Lower lobe of right lung (tissue), 2 donors: Measurements from ENCODE around the gene MMP12. TPM values are rescaled to one million over a fixed set of nuclear protein-coding genes. Genes with fewer than 3 reads are reported as not detected.

ENCODE experiments used
- ATAC-seq, 2 donors: fragments of 200-7000 bp; cut with Tn5 transposase; one replicate each; pipeline ENCODE4 v1.9.1; 2020 to 2022; ENCODE audit warnings: mild to moderate bottlenecking in 2 of 2, moderate library complexity in 2 of 2
- DNase-seq: peaks from one replicate; pipeline ENCODE4 v3.0.0-alpha.2; 2020
- H3K27ac ChIP-seq: fragments of 200-600 bp; one replicate; pipeline ENCODE4 v1.8.0; 2022
- H3K27me3 ChIP-seq: fragments of 200-600 bp; one replicate; pipeline ENCODE4 v1.8.0; 2022; ENCODE audit warnings: low read depth
- H3K36me3 ChIP-seq: fragments of 200-600 bp; one replicate; pipeline ENCODE4 v1.8.0; 2022; ENCODE audit warnings: mild to moderate bottlenecking
- H3K4me1 ChIP-seq: fragments of 200-600 bp; one replicate; pipeline ENCODE4 v1.8.0; 2022
- H3K4me3 ChIP-seq: fragments of 200-600 bp; one replicate; pipeline ENCODE4 v1.8.0; 2022; ENCODE audit warnings: mild to moderate bottlenecking
- H3K9me3 ChIP-seq: fragments of 200-600 bp; one replicate; pipeline ENCODE4 v1.8.0; 2022
- CTCF ChIP-seq: fragments of 200-600 bp; IDR thresholded peaks from one replicate; pipeline ENCODE4 v1.8.0; 2022; ENCODE audit warnings: antibody characterized with exemption, mild to moderate bottlenecking
- intact Hi-C: fragments of 100-400 bp; cut with DNase I; formaldehyde crosslinking; loops from one replicate; pipeline ENCODE4 v1.11.0; 2022
- total RNA-seq: library from RNA; stranded (reverse); fragmentation: NEBNext Ultra II Directional; extraction: Animal tissue kit (Norgen Biotek cat#: 25700); gene quantifications from one replicate; pipeline ENCODE4 v1.2.1, GENCODE V29; 2021
- donor health status: DM: no; HTN: yes; CAD: no; lungs with severe emphysema.

The MMP12 gene
- total RNA-seq, 1 donor from 2014 or later: 0.27 TPM

GRCh38 chr11:102813484-102813883, 61.3 kb downstream of the MMP12 start:
- H3K27me3 ChIP-seq: no peaks in the 10 kb centered on the region
- H3K4me3 ChIP-seq: no peak overlapping the region
- no peaks in the 10 kb centered on the region for H3K36me3 ChIP-seq
- no peak overlapping the region for H3K27ac ChIP-seq
- intact Hi-C loops: no loop called here
- DNase-seq (no peak), ATAC-seq (no peak)
- no peaks in the 10 kb centered on the region for H3K9me3 ChIP-seq
- H3K4me1 ChIP-seq: no peaks in the 10 kb centered on the region
- no peak for TF ChIP-seq CTCF

Other genes with a start within 250 kb of the MMP12 start
- gene MMP20, start 249.7 kb downstream of the MMP12 start, total RNA-seq: not detected
- gene MMP27, start 169.2 kb downstream of the MMP12 start, total RNA-seq: not detected
- gene MMP8, start 150.0 kb downstream of the MMP12 start, total RNA-seq: 0.44 TPM
- not detected for gene MMP10, start 94.4 kb downstream of the MMP12 start, total RNA-seq
- gene MMP1, start 76.8 kb downstream of the MMP12 start, total RNA-seq: 0.97 TPM
- not detected for gene MMP3, start 31.4 kb downstream of the MMP12 start, total RNA-seq
- not detected for gene MMP13, start 80.8 kb upstream of the MMP12 start, total RNA-seq
- 18.1 TPM for gene DCUN1D5, start 217.2 kb upstream of the MMP12 start, total RNA-seq
- gene DYNC2H1, start 234.4 kb upstream of the MMP12 start, total RNA-seq: 22.1 TPM